ENCODE data around the gene OGDH. TPM values are rescaled to one million over a fixed set of nuclear protein-coding genes. Genes with fewer than 3 reads are reported as not detected.

OGDH gene
- total RNA-seq, 3 donors from 2014 or later, result 45.7 to 67.5 (median 46.2) TPM

DNA sequence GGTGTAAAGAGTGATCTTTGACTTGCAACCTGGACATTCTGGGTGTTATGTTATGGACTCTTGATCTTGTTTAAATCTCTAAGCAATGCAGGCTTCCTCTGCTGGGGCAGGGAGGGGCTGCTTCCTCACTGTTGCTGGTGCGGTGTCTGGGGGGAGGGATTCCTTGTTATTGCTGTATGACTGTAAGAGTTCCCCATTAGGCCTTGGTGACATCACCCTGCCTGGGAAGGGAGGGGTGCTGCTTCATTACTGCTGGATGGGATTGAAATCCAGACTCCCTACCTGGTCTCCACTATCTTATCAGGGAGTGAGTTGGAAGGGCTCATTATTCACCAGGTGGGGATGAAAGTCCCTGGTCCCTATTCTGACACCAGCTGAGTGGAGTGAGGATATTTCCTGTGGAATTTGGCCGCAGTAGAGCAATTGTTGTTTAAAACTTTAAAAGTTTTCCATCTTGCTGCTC lies 8.8 kb downstream of the OGDH start:
- intact Hi-C loops (cut with DNase I; ENCODE audit: low total_unique reads), result no loop called here
- Histone ChIP-seq H3K27ac (no peak overlapping the region), H3K4me1 (no peaks in the 10 kb centered on the region), H3K27me3 (no peaks in the 10 kb centered on the region), H3K9me3 (no peaks in the 10 kb centered on the region), H3K36me3 (no peaks in the 10 kb centered on the region), H3K4me3 (no peak overlapping the region)
- DNase-seq (ENCODE audit: low spot score in 2 of 2), result no peak
- TF ChIP-seq, protein P1, sequence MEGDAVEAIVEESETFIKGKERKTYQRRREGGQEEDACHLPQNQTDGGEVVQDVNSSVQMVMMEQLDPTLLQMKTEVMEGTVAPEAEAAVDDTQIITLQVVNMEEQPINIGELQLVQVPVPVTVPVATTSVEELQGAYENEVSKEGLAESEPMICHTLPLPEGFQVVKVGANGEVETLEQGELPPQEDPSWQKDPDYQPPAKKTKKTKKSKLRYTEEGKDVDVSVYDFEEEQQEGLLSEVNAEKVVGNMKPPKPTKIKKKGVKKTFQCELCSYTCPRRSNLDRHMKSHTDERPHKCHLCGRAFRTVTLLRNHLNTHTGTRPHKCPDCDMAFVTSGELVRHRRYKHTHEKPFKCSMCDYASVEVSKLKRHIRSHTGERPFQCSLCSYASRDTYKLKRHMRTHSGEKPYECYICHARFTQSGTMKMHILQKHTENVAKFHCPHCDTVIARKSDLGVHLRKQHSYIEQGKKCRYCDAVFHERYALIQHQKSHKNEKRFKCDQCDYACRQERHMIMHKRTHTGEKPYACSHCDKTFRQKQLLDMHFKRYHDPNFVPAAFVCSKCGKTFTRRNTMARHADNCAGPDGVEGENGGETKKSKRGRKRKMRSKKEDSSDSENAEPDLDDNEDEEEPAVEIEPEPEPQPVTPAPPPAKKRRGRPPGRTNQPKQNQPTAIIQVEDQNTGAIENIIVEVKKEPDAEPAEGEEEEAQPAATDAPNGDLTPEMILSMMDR (IDR thresholded peaks at IDR 0.05), result no peak
- TF ChIP-seq POLR2AphosphoS5 (IDR thresholded peaks at IDR 0.05) (no peak), POLR2A (IDR thresholded peaks at IDR 0.05) (no peak)

DNA sequence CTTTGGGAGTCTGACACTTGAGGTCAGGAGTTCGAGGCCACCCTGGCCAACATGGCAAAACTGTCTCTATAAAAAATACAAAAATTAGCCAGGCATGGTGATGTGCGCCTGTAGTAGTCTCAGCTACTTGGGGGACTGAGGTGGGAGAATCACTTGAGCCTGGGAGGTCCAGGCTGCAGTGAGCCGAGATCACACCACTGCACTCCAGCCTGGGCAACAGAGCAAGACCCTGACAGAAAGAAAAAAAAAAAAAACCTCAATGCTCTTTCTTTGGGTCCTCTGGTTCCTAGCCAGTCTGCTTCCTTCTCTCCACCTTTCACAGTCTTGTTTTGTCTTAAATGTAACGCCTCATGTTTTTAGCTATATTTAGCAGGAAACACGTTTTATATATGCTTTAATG lies 9.4 kb downstream of the OGDH start:
- no peaks in the 10 kb centered on the region for H3K4me1 ChIP-seq
- DNase-seq (ENCODE audit: low spot score in 2 of 2), result no peak
- TF ChIP-seq POLR2AphosphoS5 (IDR thresholded peaks at IDR 0.05) (no peak), POLR2A (IDR thresholded peaks at IDR 0.05) (no peak)
- TF ChIP-seq, protein P1 (IDR thresholded peaks at IDR 0.05), result no peak
- no peaks in the 10 kb centered on the region for H3K27me3 ChIP-seq
- H3K27ac ChIP-seq, result no peak overlapping the region
- H3K36me3 ChIP-seq, result no peaks in the 10 kb centered on the region
- intact Hi-C loops (cut with DNase I; ENCODE audit: low total_unique reads), result no loop called here
- H3K4me3 ChIP-seq, result no peak overlapping the region
- H3K9me3 ChIP-seq, result no peaks in the 10 kb centered on the region

DNA sequence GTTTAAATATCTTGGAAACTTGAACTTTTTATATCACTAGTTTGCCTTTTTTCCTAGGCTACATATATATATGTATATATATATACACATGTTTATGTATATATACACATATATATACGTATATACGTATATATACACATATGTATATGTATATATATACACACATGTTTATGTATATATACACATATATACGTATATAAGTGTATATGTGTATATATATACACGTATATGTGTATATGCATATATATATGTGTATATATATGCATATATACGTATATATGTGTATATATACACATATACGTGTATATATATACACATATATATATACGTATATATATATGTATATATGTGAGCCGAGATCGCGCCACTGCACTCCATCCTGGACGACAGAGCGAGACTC lies 10.1 kb downstream of the OGDH start:
- TF ChIP-seq POLR2AphosphoS5 (IDR thresholded peaks at IDR 0.05) (no peak), POLR2A (IDR thresholded peaks at IDR 0.05) (no peak)
- TF ChIP-seq, protein P1 (IDR thresholded peaks at IDR 0.05), result no peak
- no peak for DNase-seq (ENCODE audit: low spot score in 2 of 2)
- no peak overlapping the region for H3K4me3 ChIP-seq
- H3K9me3 ChIP-seq, result no peaks in the 10 kb centered on the region
- H3K27me3 ChIP-seq, result no peaks in the 10 kb centered on the region
- no peak overlapping the region for H3K27ac ChIP-seq
- no peaks in the 10 kb centered on the region for H3K36me3 ChIP-seq
- no peaks in the 10 kb centered on the region for H3K4me1 ChIP-seq
- intact Hi-C loops (cut with DNase I; ENCODE audit: low total_unique reads), result no loop called here

DNA sequence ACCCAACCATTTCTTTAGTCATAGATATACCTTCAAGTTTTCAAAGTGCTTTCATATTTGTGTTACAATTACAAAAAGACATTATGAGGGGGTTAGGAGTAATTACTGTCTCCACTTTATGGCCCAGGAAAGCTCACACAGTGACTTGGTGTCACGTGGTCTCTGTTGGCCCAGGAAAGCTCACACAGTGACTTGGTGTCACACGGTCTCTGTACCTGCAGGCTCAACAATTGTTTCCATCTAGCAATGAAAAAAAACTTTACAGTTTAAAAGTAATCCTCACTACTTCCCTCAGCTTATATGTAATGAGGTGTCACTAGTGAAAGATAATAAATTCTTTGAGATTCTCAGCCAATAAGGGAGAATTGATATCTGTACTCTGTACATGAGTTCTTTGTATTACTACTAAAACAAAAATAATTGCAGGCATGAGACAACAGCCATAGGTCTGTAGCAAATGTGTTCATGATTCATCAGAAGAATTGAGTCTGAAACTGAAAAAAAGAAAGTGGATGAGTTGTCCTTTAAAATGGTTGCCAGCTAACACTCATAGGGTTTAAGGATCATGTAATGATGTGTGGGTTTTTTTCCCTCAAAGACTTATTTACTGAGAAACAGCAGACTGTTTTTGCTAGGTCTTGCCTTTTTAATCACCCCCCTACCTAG lies 10.9 kb downstream of the OGDH start:
- H3K27me3 ChIP-seq, result no peaks in the 10 kb centered on the region
- no peaks in the 10 kb centered on the region for H3K36me3 ChIP-seq
- no peaks in the 10 kb centered on the region for H3K9me3 ChIP-seq
- DNase-seq (ENCODE audit: low spot score in 2 of 2), result no peak
- H3K4me1 ChIP-seq, result no peaks in the 10 kb centered on the region
- H3K27ac ChIP-seq, result no peak overlapping the region
- intact Hi-C loops (cut with DNase I; ENCODE audit: low total_unique reads), result no loop called here
- H3K4me3 ChIP-seq, result no peak overlapping the region
- TF ChIP-seq, protein P1 (IDR thresholded peaks at IDR 0.05), result no peak
- TF ChIP-seq POLR2A (IDR thresholded peaks at IDR 0.05) (no peak), POLR2AphosphoS5 (IDR thresholded peaks at IDR 0.05) (no peak)

DNA sequence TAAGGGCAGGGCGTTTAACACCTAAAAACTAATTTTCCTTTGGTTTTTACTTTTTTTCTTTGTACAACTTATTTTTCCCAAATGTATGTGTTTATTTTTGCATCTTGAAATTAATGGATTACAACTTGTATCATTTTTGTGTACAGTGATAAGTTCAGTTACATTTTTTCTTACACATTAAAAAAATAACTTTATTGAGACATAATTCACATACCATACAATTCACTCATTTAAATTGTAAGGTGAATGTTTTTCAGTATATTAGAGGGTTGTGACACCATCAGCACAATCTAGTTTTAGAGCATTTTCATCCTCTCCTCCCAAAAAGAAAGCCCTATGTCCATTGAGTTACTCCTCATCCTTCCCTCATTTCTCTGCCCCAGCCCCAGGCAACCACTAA lies 11.6 kb downstream of the OGDH start:
- no peaks in the 10 kb centered on the region for H3K9me3 ChIP-seq
- intact Hi-C loops (cut with DNase I; ENCODE audit: low total_unique reads), result no loop called here
- H3K27ac ChIP-seq, result peak overlapping the region in 1 of 2 donors; percentile 45
- no peaks in the 10 kb centered on the region for H3K27me3 ChIP-seq
- no peak for DNase-seq (ENCODE audit: low spot score in 2 of 2)
- TF ChIP-seq POLR2AphosphoS5 (IDR thresholded peaks at IDR 0.05) (no peak), POLR2A (IDR thresholded peaks at IDR 0.05) (no peak)
- TF ChIP-seq, protein P1 (IDR thresholded peaks at IDR 0.05), result no peak
- no peak overlapping the region for H3K4me3 ChIP-seq
- H3K4me1 ChIP-seq, result no peaks in the 10 kb centered on the region
- no peaks in the 10 kb centered on the region for H3K36me3 ChIP-seq

Measured in breast epithelium (tissue), 4 donors.